HEK293T (cell line): ENCODE results near the gene DEGS1.

ENCODE experiments used
- CTCF ChIA-PET: fragments of 350-600 bp; formaldehyde crosslinking; extraction: SDS; loops from one replicate; lab custom pipeline; 2021; ENCODE audit warnings: antibody characterized with exemption, inconsistent platforms; lab: Yijun Ruan, JAX
- POLR2A ChIA-PET: fragments of 350-600 bp; formaldehyde crosslinking; extraction: SDS; loops from one replicate; lab custom pipeline; 2020; ENCODE audit warnings: antibody characterized with exemption, inconsistent platforms; lab: Yijun Ruan, JAX
- DNase-seq: peaks from one replicate; pipeline ENCODE4 v3.0.0; 2012; ENCODE audit warnings: mixed read lengths; ENCODE audit errors: extremely low spot score
- ARNT ChIP-seq: fragments of 450-650 bp; IDR thresholded peaks from 2 replicates; pipeline ENCODE4 v1.6.1; 2017; ENCODE audit warnings: mild to moderate bottlenecking
- BHLHE40 ChIP-seq: fragments of 450-650 bp; IDR thresholded peaks from 2 replicates; pipeline ENCODE4 v1.6.1; 2016; ENCODE audit warnings: mild to moderate bottlenecking, moderate library complexity, borderline replicate concordance
- CTBP1 ChIP-seq: fragments of 450-650 bp; IDR thresholded peaks from 2 replicates; pipeline ENCODE4 v1.6.1; 2016; ENCODE audit warnings: borderline replicate concordance
- ELF4 ChIP-seq: fragments of 450-650 bp; IDR thresholded peaks from 2 replicates; pipeline ENCODE4 v1.6.1; 2017; ENCODE audit warnings: antibody characterized with exemption
- FOXA1 ChIP-seq: fragments of 450-650 bp; IDR thresholded peaks from 2 replicates; pipeline ENCODE4 v1.6.1; 2016; ENCODE audit warnings: mild to moderate bottlenecking
- FOXK2 ChIP-seq: fragments of 450-650 bp; IDR thresholded peaks from 2 replicates; pipeline ENCODE4 v1.6.1; 2016; ENCODE audit warnings: mild to moderate bottlenecking
- FOXM1 ChIP-seq: fragments of 450-650 bp; IDR thresholded peaks from 2 replicates; pipeline ENCODE4 v1.6.1; 2017; ENCODE audit warnings: mild to moderate bottlenecking, borderline replicate concordance
- HDGF ChIP-seq: fragments of 450-650 bp; IDR thresholded peaks from 2 replicates; pipeline ENCODE4 v1.6.1; 2017; ENCODE audit warnings: antibody characterized with exemption, borderline replicate concordance
- L3MBTL2 ChIP-seq: fragments of 450-650 bp; conservative IDR thresholded peaks from 2 replicates; pipeline ENCODE4 v1.6.1; 2016; ENCODE audit warnings: mild to moderate bottlenecking
- LEF1 ChIP-seq: fragments of 450-650 bp; IDR thresholded peaks from 2 replicates; pipeline ENCODE4 v1.6.1; 2017; ENCODE audit warnings: mild to moderate bottlenecking, borderline replicate concordance
- NFRKB ChIP-seq: fragments of 450-650 bp; IDR thresholded peaks from 2 replicates; pipeline ENCODE4 v1.6.1; 2016; ENCODE audit warnings: mild to moderate bottlenecking, moderate library complexity
- SP1 ChIP-seq: fragments of 450-650 bp; IDR thresholded peaks from 2 replicates; pipeline ENCODE4 v1.6.1; 2017
- SUZ12 ChIP-seq: fragments of 450-650 bp; IDR thresholded peaks from 2 replicates; pipeline ENCODE4 v1.6.1; 2016; ENCODE audit warnings: mild to moderate bottlenecking
- TARDBP ChIP-seq: fragments of 450-650 bp; IDR thresholded peaks from 2 replicates; pipeline ENCODE4 v1.6.1; 2016
- ZNF384 ChIP-seq: fragments of 450-650 bp; IDR thresholded peaks from 2 replicates; pipeline ENCODE4 v1.6.1; 2016
- TF ChIP-seq, protein P1 (sequence below): fragments of 450-650 bp; IDR thresholded peaks from 2 replicates; pipeline ENCODE4 v1.6.1; 2016

The DEGS1 gene

GRCh38 chr1:224182866-224183590 is at the start of gene DEGS1:
Gene DEGS1, plus strand, starts transcription at chr1:224183240. Its CDS starts 97 bp downstream, at chr1:224183337.
- CTCF ChIA-PET = interaction anchor here (0.7 to 1.1 kb wide), 2 partner anchors 10 to 40 kb away, joined by 3 read pairs; no protein-coding TSS in a partner anchor
- POLR2A ChIA-PET = interaction anchor here (0.9 to 1.7 kb wide), 21 partner anchors 10 to 464 kb away, joined by 3 to 11 read pairs (median 4); partner anchors contain the start of gene NVL

GRCh38 chr1:224133741-224134299 is 49.2 kb upstream of the DEGS1 start:
- DNase-seq = no peak
- CTCF ChIA-PET = no interaction called here

More at GRCh38 chr1:224182866-224183590, at the start of gene DEGS1:
- TF ChIP-seq FOXM1 (0 out of 2 replicates have a peak, but pooled peaks have one; percentile 55), CTBP1 (peak; percentile 44; the same call in 1 of the 2 replicates), LEF1 (peak; percentile 91), L3MBTL2 (peak; percentile 80), SP1 (no peak)
- peak; percentile 99 for DNase-seq

DNA sequence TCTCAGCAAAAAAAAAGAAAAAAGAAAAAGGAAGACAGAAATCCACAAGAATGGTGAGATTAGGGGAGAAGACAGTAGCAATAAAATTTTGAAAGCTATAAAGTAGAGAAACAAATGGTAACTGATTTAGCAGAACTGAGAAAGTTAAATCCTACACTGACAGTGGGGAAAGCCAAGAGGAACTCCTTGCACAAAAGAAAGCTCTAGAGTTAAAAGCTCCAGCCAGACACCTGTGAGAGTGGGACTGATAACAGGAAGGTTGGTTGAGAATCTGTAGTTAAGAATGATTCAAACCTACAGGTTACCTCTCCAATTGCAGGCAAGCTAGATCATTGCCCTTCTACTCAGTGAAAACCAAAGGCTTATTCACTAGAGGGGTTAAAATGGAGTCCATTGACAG is 45.5 kb upstream of the DEGS1 start:
- TF ChIP-seq, protein P1, sequence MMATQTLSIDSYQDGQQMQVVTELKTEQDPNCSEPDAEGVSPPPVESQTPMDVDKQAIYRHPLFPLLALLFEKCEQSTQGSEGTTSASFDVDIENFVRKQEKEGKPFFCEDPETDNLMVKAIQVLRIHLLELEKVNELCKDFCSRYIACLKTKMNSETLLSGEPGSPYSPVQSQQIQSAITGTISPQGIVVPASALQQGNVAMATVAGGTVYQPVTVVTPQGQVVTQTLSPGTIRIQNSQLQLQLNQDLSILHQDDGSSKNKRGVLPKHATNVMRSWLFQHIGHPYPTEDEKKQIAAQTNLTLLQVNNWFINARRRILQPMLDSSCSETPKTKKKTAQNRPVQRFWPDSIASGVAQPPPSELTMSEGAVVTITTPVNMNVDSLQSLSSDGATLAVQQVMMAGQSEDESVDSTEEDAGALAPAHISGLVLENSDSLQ = no peak
- no peak for TF ChIP-seq L3MBTL2
- TF ChIP-seq HDGF = no peak
- TF ChIP-seq ELF4 = no peak
- no peak for TF ChIP-seq SUZ12
- TF ChIP-seq ARNT = no peak
- no peak for TF ChIP-seq TARDBP
- no peak for TF ChIP-seq CTBP1
- CTCF ChIA-PET = interaction anchor here (0.7 kb wide), 1 partner anchor 9 kb away, joined by 4 read pairs; no protein-coding TSS in a partner anchor
- POLR2A ChIA-PET = no interaction called here
- no peak for DNase-seq

More at GRCh38 chr1:224133741-224134299, 49.2 kb upstream of the DEGS1 start:
- TF ChIP-seq FOXM1 = no peak
- TF ChIP-seq CTBP1 = no peak
- no peak for TF ChIP-seq L3MBTL2
- no peak for TF ChIP-seq ELF4
- no peak for TF ChIP-seq SUZ12
- TF ChIP-seq ARNT = no peak
- TF ChIP-seq FOXA1 = no peak
- POLR2A ChIA-PET = no interaction called here

- DNase-seq = no peak
- CTCF ChIA-PET = interaction anchor here (1.5 kb wide), 1 partner anchor 14 kb away, joined by 3 read pairs; no protein-coding TSS in a partner anchor
- no peak for TF ChIP-seq TARDBP
- no peak for TF ChIP-seq FOXK2
- no peak for TF ChIP-seq ARNT
- no peak for TF ChIP-seq FOXM1
- no peak for TF ChIP-seq ELF4
- no peak for TF ChIP-seq NFRKB
- no peak for TF ChIP-seq L3MBTL2
- POLR2A ChIA-PET = no interaction called here
Measured at GRCh38 chr1:224138198-224138597, 44.8 kb upstream of the DEGS1 start.

DNA sequence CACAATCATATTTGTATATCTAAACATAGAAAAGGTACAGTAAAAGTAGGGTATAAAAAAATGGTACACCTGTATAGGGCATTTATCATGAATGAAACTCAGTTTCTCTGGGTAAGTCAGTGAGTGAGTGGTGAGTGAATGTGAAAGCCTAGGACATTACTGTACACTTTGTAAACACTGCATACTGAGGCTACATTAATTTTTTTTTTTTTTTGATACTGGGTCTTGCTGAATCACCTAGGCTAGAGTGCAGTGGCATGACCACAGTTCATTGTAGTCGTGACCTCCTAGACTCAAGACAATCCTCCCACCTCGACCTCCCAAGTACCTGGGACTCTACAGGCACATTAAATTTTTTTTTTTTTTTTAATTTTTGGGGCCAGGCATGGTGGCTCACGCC is 41.3 kb upstream of the DEGS1 start:
- DNase-seq = no peak
- ChIA-PET CTCF (no interaction called here), POLR2A (no interaction called here)
- TF ChIP-seq FOXA1 (no peak), SUZ12 (no peak), BHLHE40 (no peak), SP1 (no peak), ELF4 (no peak), FOXM1 (no peak), CTBP1 (no peak), ZNF384 (no peak), FOXK2 (no peak), HDGF (no peak), ARNT (no peak), TARDBP (no peak)
- TF ChIP-seq, protein P1 = no peak

DNA sequence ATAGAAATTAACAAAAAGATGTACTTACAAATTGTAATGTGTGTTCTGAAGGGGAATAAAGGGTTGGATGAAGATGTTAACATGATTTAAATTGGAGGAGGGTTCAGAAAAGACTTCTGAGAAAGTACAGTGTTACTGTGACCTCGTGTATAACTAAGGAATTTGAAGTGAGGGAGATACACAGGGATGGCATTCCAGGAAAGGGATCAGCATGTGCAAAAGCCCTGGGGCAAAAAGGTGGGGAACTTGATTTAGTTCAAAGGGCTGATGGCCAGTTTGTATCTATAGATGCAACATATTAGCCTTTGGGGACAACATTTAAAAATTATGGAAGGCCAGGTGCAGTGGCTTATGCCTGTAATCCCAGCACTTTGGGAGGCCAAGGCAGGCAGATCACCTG is 33.3 kb upstream of the DEGS1 start:
- ChIA-PET POLR2A (no interaction called here), CTCF (no interaction called here)
- no peak for TF ChIP-seq NFRKB
- no peak for TF ChIP-seq CTBP1
- TF ChIP-seq L3MBTL2 = no peak
- TF ChIP-seq HDGF = no peak
- no peak for TF ChIP-seq ZNF384
- TF ChIP-seq SUZ12 = no peak
- TF ChIP-seq FOXM1 = no peak
- no peak for TF ChIP-seq FOXA1
- TF ChIP-seq, protein P1 = no peak
- no peak for TF ChIP-seq TARDBP
- TF ChIP-seq FOXK2 = no peak
- no peak for TF ChIP-seq LEF1
- no peak for TF ChIP-seq SP1
- TF ChIP-seq ARNT = no peak
- no peak for TF ChIP-seq BHLHE40
- DNase-seq = no peak
